ENCODE data around the gene TCP11L2. TPM values are rescaled to one million over a fixed set of nuclear protein-coding genes. Genes with fewer than 3 reads are reported as not detected.
A peak's percentile ranks its signal among the peaks of the same experiment; 100 is the strongest.

The TCP11L2 gene
- total and polyA plus RNA-seq, 4 experiments from 2014 or later = 21.7 to 186 (median 110) TPM

GRCh38 chr12:106297075-106297474, 5.5 kb upstream of the TCP11L2 start:
- no peaks in the 10 kb centered on the region for H3K27me3 Mint-ChIP-seq
- H3K36me3 ChIP-seq (ENCODE audit: insufficient read depth, low read length) = no peaks in the 10 kb centered on the region
- CTCF ChIA-PET (ENCODE audit: partially characterized antibody) = interaction anchor here (1.3 to 5.0 kb wide), 5 partner anchors 14 to 73 kb away, joined by 3 to 37 read pairs (median 13); no protein-coding TSS in a partner anchor
- no peaks in the 10 kb centered on the region for H3K36me3 Mint-ChIP-seq
- DNase-seq = no peak
- peak overlapping the region in 1 of 7 donors; percentile 53 for H3K27ac Mint-ChIP-seq
- H3K4me1 Mint-ChIP-seq = peaks cover 15 to 25% (median 22%) of the 10 kb centered on the region in 4 donors
- no peak overlapping the region for H3K27ac ChIP-seq (ENCODE audit: low read depth, low read length)
- no peak overlapping the region for H3K4me3 Mint-ChIP-seq
- H3K27me3 ChIP-seq (ENCODE audit: insufficient read depth, low read length) = no peaks in the 10 kb centered on the region
- no peaks in the 10 kb centered on the region for H3K9me3 Mint-ChIP-seq
- H3K4me1 ChIP-seq (ENCODE audit: insufficient read depth, low read length) = peaks cover 21% of the 10 kb centered on the region
- no peak overlapping the region for H3K4me3 ChIP-seq (ENCODE audit: low read length in 2 of 2)
- no peaks in the 10 kb centered on the region for H3K9me3 ChIP-seq (ENCODE audit: control insufficient read depth in 1 of 2, low read length in 2 of 2)
- intact Hi-C loops (cut with micrococcal nuclease) = no loop called here
- POLR2A ChIA-PET (ENCODE audit: partially characterized antibody) = interaction anchor here (0.6 to 1.4 kb wide), 7 partner anchors 16 to 58 kb away, joined by 3 to 4 read pairs (median 3); partner anchors contain the start of gene CKAP4

DNA sequence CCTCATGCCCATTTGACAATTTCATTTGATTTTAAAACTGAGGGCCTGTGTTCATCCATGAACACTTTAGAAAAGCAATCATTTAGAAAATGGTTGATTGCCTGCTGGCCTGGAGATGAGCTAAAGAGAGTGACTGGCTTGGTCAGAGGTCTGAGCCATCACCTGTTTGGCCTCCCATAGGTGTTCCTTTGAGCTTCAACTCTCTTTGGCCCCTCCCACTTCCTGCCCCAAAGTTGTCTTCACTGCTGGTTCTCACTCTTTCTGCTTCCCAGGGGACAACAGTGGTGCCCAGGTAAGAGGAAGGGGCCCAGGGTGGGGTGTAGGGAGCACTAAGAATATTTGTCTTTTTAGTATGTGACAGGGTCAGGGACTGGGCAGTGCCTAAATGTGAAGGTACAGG, 4.9 kb upstream of the TCP11L2 start:
- Histone ChIP-seq H3K9me3 (ENCODE audit: control insufficient read depth in 1 of 2, low read length in 2 of 2) (no peaks in the 10 kb centered on the region), H3K36me3 (ENCODE audit: insufficient read depth, low read length) (no peaks in the 10 kb centered on the region), H3K4me1 (ENCODE audit: insufficient read depth, low read length) (peaks cover 21% of the 10 kb centered on the region), H3K27me3 (ENCODE audit: insufficient read depth, low read length) (no peaks in the 10 kb centered on the region), H3K27ac (ENCODE audit: low read depth, low read length) (no peak overlapping the region), H3K4me3 (ENCODE audit: low read length in 2 of 2) (no peak overlapping the region)
- Mint-ChIP-seq H3K4me1 (peaks cover 15 to 30% (median 22%) of the 10 kb centered on the region in 4 donors), H3K27me3 (peaks cover 0 to 1% of the 10 kb centered on the region in 2 donors), H3K4me3 (peak overlapping the region in 1 of 8 donors; percentile 38), H3K27ac (peak overlapping the region in 5 of 7 donors; percentile 23 to 75 (median 37)), H3K9me3 (no peaks in the 10 kb centered on the region), H3K36me3 (peaks cover 0 to 4% of the 10 kb centered on the region in 2 donors)
- no peak for DNase-seq
- CTCF ChIA-PET (ENCODE audit: partially characterized antibody) = interaction anchor here (0.9 to 5.0 kb wide), 6 partner anchors 14 to 74 kb away, joined by 3 to 37 read pairs (median 8); no protein-coding TSS in a partner anchor
- POLR2A ChIA-PET (ENCODE audit: partially characterized antibody) = interaction anchor here (0.6 to 1.4 kb wide), 9 partner anchors 9 to 70 kb away, joined by 3 to 6 read pairs (median 3); partner anchors contain the start of gene CKAP4
- intact Hi-C loops (cut with micrococcal nuclease) = no loop called here

- ChIA-PET CTCF (ENCODE audit: partially characterized antibody) (interaction anchor here (3.2 to 6.7 kb wide), 2 partner anchors 17 to 72 kb away, joined by 28 to 49 read pairs; no protein-coding TSS in a partner anchor), POLR2A (ENCODE audit: partially characterized antibody) (interaction anchor here (6.2 kb wide), 1 partner anchor 72 kb away, joined by 87 read pairs; no protein-coding TSS in a partner anchor)
- H3K9me3 ChIP-seq (ENCODE audit: control insufficient read depth in 1 of 2, low read length in 2 of 2) = no peaks in the 10 kb centered on the region
- no peaks in the 10 kb centered on the region for H3K36me3 ChIP-seq (ENCODE audit: insufficient read depth, low read length)
- Mint-ChIP-seq H3K27ac (peak overlapping the region in 5 of 7 donors; percentile 19 to 84 (median 48)), H3K36me3 (peaks cover 0 to 10% of the 10 kb centered on the region in 2 donors), H3K4me1 (peaks cover 23 to 46% (median 29%) of the 10 kb centered on the region in 4 donors), H3K27me3 (peaks cover 0 to 1% of the 10 kb centered on the region in 2 donors), H3K9me3 (no peaks in the 10 kb centered on the region), H3K4me3 (peak overlapping the region in 1 of 8 donors; percentile 36)
- no peak overlapping the region for H3K27ac ChIP-seq (ENCODE audit: low read depth, low read length)
- DNase-seq = no peak
- intact Hi-C loops (cut with micrococcal nuclease) = no loop called here
- peaks cover 28% of the 10 kb centered on the region for H3K4me1 ChIP-seq (ENCODE audit: insufficient read depth, low read length)
- no peaks in the 10 kb centered on the region for H3K27me3 ChIP-seq (ENCODE audit: insufficient read depth, low read length)
- H3K4me3 ChIP-seq (ENCODE audit: low read length in 2 of 2) = no peak overlapping the region
These were observed 3.2 kb upstream of the TCP11L2 start for GRCh38 chr12:106299202-106299774.

DNA sequence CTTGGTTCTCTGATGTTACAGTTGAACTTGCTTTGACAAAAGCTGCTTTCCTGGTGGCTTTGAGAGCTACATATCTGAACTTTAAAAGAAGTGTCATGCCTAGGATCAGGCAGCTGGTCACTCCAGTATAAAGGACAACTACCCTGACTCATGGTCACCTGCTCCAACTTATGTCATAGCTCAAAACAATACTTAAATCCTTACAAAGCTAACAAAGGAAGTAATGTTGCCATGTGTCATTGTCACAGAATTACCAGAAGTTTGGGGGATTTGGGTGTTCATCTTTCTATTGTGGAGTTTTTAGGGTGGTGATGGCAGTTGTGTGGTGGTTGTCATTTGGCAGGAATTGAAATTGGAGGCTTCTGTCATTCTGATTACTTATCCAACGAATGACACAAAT, 1.8 kb upstream of the TCP11L2 start:
- ChIA-PET CTCF (ENCODE audit: partially characterized antibody) (interaction anchor here (0.8 to 6.7 kb wide), 11 partner anchors 9 to 77 kb away, joined by 3 to 49 read pairs (median 8); partner anchors contain the start of gene POLR3B), POLR2A (ENCODE audit: partially characterized antibody) (interaction anchor here (1.0 to 7.0 kb wide), 10 partner anchors 7 to 74 kb away, joined by 3 to 223 read pairs (median 59); partner anchors contain the start of genes CKAP4 and POLR3B)
- H3K27me3 Mint-ChIP-seq = peaks cover 0 to 1% of the 10 kb centered on the region in 2 donors
- H3K4me3 ChIP-seq (ENCODE audit: low read length in 2 of 2) = no peak overlapping the region
- peaks cover 42% of the 10 kb centered on the region for H3K4me1 ChIP-seq (ENCODE audit: insufficient read depth, low read length)
- intact Hi-C loops (cut with micrococcal nuclease) = loop anchor here (1.0 to 5.0 kb wide), 4 partner anchors 18 to 1063 kb away; partner anchors contain the start of genes APPL2 and TMEM263
- H3K9me3 Mint-ChIP-seq = no peaks in the 10 kb centered on the region
- peak overlapping the region; percentile 95 to 100 (median 98) for H3K27ac Mint-ChIP-seq
- H3K27me3 ChIP-seq (ENCODE audit: insufficient read depth, low read length) = no peaks in the 10 kb centered on the region
- H3K4me3 Mint-ChIP-seq = peak overlapping the region; percentile 26 to 92 (median 68)
- no peak for DNase-seq
- H3K36me3 Mint-ChIP-seq = peaks cover 0 to 17% of the 10 kb centered on the region in 2 donors
- H3K9me3 ChIP-seq (ENCODE audit: control insufficient read depth in 1 of 2, low read length in 2 of 2) = no peaks in the 10 kb centered on the region
- peaks cover 37 to 61% (median 44%) of the 10 kb centered on the region in 4 donors for H3K4me1 Mint-ChIP-seq
- H3K36me3 ChIP-seq (ENCODE audit: insufficient read depth, low read length) = no peaks in the 10 kb centered on the region
- H3K27ac ChIP-seq (ENCODE audit: low read depth, low read length) = peak overlapping the region; percentile 97

- Mint-ChIP-seq H3K27me3 (peaks cover 0 to 1% of the 10 kb centered on the region in 2 donors), H3K4me3 (peak overlapping the region; percentile 83 to 96 (median 90)), H3K9me3 (no peaks in the 10 kb centered on the region), H3K36me3 (peaks cover 0 to 18% of the 10 kb centered on the region in 2 donors), H3K4me1 (peaks cover 41 to 66% (median 48%) of the 10 kb centered on the region in 4 donors), H3K27ac (peak overlapping the region; percentile 95 to 100 (median 98))
- H3K9me3 ChIP-seq (ENCODE audit: control insufficient read depth in 1 of 2, low read length in 2 of 2) = no peaks in the 10 kb centered on the region
- H3K36me3 ChIP-seq (ENCODE audit: insufficient read depth, low read length) = no peaks in the 10 kb centered on the region
- DNase-seq = no peak
- peaks cover 47% of the 10 kb centered on the region for H3K4me1 ChIP-seq (ENCODE audit: insufficient read depth, low read length)
- CTCF ChIA-PET (ENCODE audit: partially characterized antibody) = interaction anchor here (0.8 to 6.7 kb wide), 11 partner anchors 8 to 78 kb away, joined by 3 to 49 read pairs (median 8); partner anchors contain the start of gene POLR3B
- peak overlapping the region in 1 of 2 donors; percentile 74 for H3K4me3 ChIP-seq (ENCODE audit: low read length in 2 of 2)
- POLR2A ChIA-PET (ENCODE audit: partially characterized antibody) = interaction anchor here (0.8 to 7.0 kb wide), 19 partner anchors 8 to 970 kb away, joined by 3 to 223 read pairs (median 16); partner anchors contain the start of genes CKAP4, POLR3B and TMEM263
- no peaks in the 10 kb centered on the region for H3K27me3 ChIP-seq (ENCODE audit: insufficient read depth, low read length)
- intact Hi-C loops (cut with micrococcal nuclease) = loop anchor here (1.0 to 5.0 kb wide), 4 partner anchors 19 to 1064 kb away; partner anchors contain the start of genes APPL2 and TMEM263
- peak overlapping the region; percentile 97 for H3K27ac ChIP-seq (ENCODE audit: low read depth, low read length)
These were observed 1.3 kb upstream of the TCP11L2 start for GRCh38 chr12:106301241-106301610.

- H3K36me3 Mint-ChIP-seq = peaks cover 0 to 21% of the 10 kb centered on the region in 2 donors
- H3K27ac ChIP-seq (ENCODE audit: low read depth, low read length) = peak overlapping the region; percentile 97
- CTCF ChIA-PET (ENCODE audit: partially characterized antibody) = interaction anchor here (0.9 to 6.7 kb wide), 11 partner anchors 17 to 78 kb away, joined by 3 to 49 read pairs (median 8); partner anchors contain the start of gene POLR3B
- peaks cover 46 to 71% (median 53%) of the 10 kb centered on the region in 4 donors for H3K4me1 Mint-ChIP-seq
- no peaks in the 10 kb centered on the region for H3K27me3 ChIP-seq (ENCODE audit: insufficient read depth, low read length)
- H3K27ac Mint-ChIP-seq = peak overlapping the region; percentile 95 to 100 (median 98)
- H3K9me3 ChIP-seq (ENCODE audit: control insufficient read depth in 1 of 2, low read length in 2 of 2) = no peaks in the 10 kb centered on the region
- intact Hi-C loops (cut with micrococcal nuclease) = loop anchor here (1.0 to 5.0 kb wide), 7 partner anchors 19 to 1459 kb away; partner anchors contain the start of genes APPL2, CRY1, PRDM4 and RIC8B
- H3K4me3 Mint-ChIP-seq = peak overlapping the region; percentile 83 to 96 (median 90)
- H3K36me3 ChIP-seq (ENCODE audit: insufficient read depth, low read length) = no peaks in the 10 kb centered on the region
- peak; percentile 83 to 97 (median 88) for DNase-seq
- no peaks in the 10 kb centered on the region for H3K9me3 Mint-ChIP-seq
- peak overlapping the region; percentile 38 to 74 for H3K4me3 ChIP-seq (ENCODE audit: low read length in 2 of 2)
- POLR2A ChIA-PET (ENCODE audit: partially characterized antibody) = interaction anchor here (0.6 to 7.0 kb wide), 27 partner anchors 8 to 1018 kb away, joined by 3 to 223 read pairs (median 7); partner anchors contain the start of genes CKAP4, POLR3B and TMEM263
- H3K4me1 ChIP-seq (ENCODE audit: insufficient read depth, low read length) = peaks cover 52% of the 10 kb centered on the region
- peaks cover 0 to 1% of the 10 kb centered on the region in 2 donors for H3K27me3 Mint-ChIP-seq
These were observed 767 bp upstream of the TCP11L2 start for GRCh38 chr12:106301611-106302321.

Data from CD4-positive, alpha-beta memory T cell (primary cell).